BE2C (cell line): ENCODE measurements around the gene PFN3.
"Not testable (repeated sequence)": the region's sequence is repeated elsewhere in the genome, so short reads cannot be mapped to it uniquely, and the experiment has no call there.

Experiments used
- DNase-seq: peaks from one replicate; pipeline ENCODE4 v3.0.0-alpha.2; 2020
- H3K27me3 ChIP-seq: fragments of 250-450 bp; sonication (Bioruptor Pico); 2 replicates; pipeline ENCODE4 v1.5.1; 2020; ENCODE audit warnings: mild to moderate bottlenecking
- H3K36me3 ChIP-seq: fragments of 250-450 bp; sonication (Bioruptor Pico); 2 replicates; pipeline ENCODE4 v1.5.1; 2020; ENCODE audit warnings: mild to moderate bottlenecking
- H3K4me1 ChIP-seq: fragments of 250-450 bp; sonication (Bioruptor Pico); 2 replicates; pipeline ENCODE4 v1.5.1; 2020
- H3K4me3 ChIP-seq: 2 replicates; pipeline ENCODE4 v1.5.1; 2011; ENCODE audit warnings: low read depth, low read length
- H3K9me3 ChIP-seq: fragments of 250-450 bp; sonication (Bioruptor Pico); 2 replicates; pipeline ENCODE4 v1.5.1; 2020
- CTCF ChIP-seq: IDR thresholded peaks from 2 replicates; pipeline ENCODE4 v1.5.1; 2012; ENCODE audit warnings: mild to moderate bottlenecking, low read depth, low read length

The PFN3 gene

GRCh38 chr5:177425801-177426565, 25.5 kb upstream of the PFN3 start:
- peak overlapping the region; percentile 74 for H3K4me3 ChIP-seq
- peak; percentile 100 for DNase-seq
- peaks cover 6% of the 10 kb centered on the region for H3K36me3 ChIP-seq
- no peaks in the 10 kb centered on the region for H3K27me3 ChIP-seq
- no peak for TF ChIP-seq CTCF
- H3K4me1 ChIP-seq: peaks cover 4% of the 10 kb centered on the region
- no peaks in the 10 kb centered on the region for H3K9me3 ChIP-seq

- H3K4me1 ChIP-seq: peaks cover 3% of the 10 kb centered on the region
- H3K4me3 ChIP-seq: peak overlapping the region; percentile 74
- no peaks in the 10 kb centered on the region for H3K27me3 ChIP-seq
- H3K36me3 ChIP-seq: peaks cover 1% of the 10 kb centered on the region
- no peak for TF ChIP-seq CTCF
- H3K9me3 ChIP-seq: no peaks in the 10 kb centered on the region
- no peak for DNase-seq
Measured at GRCh38 chr5:177425196-177425800, 24.8 kb upstream of the PFN3 start.

GRCh38 chr5:177423671-177424070, 23.2 kb upstream of the PFN3 start:
- no peak for DNase-seq
- no peak for TF ChIP-seq CTCF
- no peaks in the 10 kb centered on the region for H3K27me3 ChIP-seq
- H3K9me3 ChIP-seq: no peaks in the 10 kb centered on the region
- no peak overlapping the region for H3K4me3 ChIP-seq
- H3K4me1 ChIP-seq: no peaks in the 10 kb centered on the region; the same call in 1 of the 2 replicates
- no peaks in the 10 kb centered on the region; the same call in 1 of the 2 replicates for H3K36me3 ChIP-seq

GRCh38 chr5:177421062-177421798, 20.8 kb upstream of the PFN3 start:
- Histone ChIP-seq H3K9me3 (no peaks in the 10 kb centered on the region), H3K4me3 (no peak overlapping the region), H3K4me1 (no peaks in the 10 kb centered on the region), H3K36me3 (no peaks in the 10 kb centered on the region), H3K27me3 (no peaks in the 10 kb centered on the region)
- no peak for DNase-seq
- no peak for TF ChIP-seq CTCF

GRCh38 chr5:177420472-177420871, 20.0 kb upstream of the PFN3 start:
- not testable (repeated sequence) for H3K36me3 ChIP-seq, H3K9me3 ChIP-seq, H3K4me1 ChIP-seq, H3K4me3 ChIP-seq, H3K27me3 ChIP-seq, DNase-seq

- Histone ChIP-seq H3K27me3 (no peaks in the 10 kb centered on the region), H3K36me3 (no peaks in the 10 kb centered on the region), H3K4me3 (no peak overlapping the region), H3K4me1 (no peaks in the 10 kb centered on the region), H3K9me3 (no peaks in the 10 kb centered on the region)
- DNase-seq: no peak
- TF ChIP-seq CTCF: no peak
Measured at GRCh38 chr5:177419046-177419445, 18.6 kb upstream of the PFN3 start.

GRCh38 chr5:177417081-177417480, 16.6 kb upstream of the PFN3 start:
- not testable (repeated sequence) for DNase-seq, H3K4me3 ChIP-seq, H3K36me3 ChIP-seq, H3K4me1 ChIP-seq, H3K9me3 ChIP-seq, H3K27me3 ChIP-seq
